CMK (cell line): ENCODE measurements around the gene ATG16L1.

ENCODE experiments used
- DNase-seq: peaks from one replicate; pipeline ENCODE4 v3.0.0-alpha.2; 2010; ENCODE audit warnings: low read depth

Gene ATG16L1

DNA sequence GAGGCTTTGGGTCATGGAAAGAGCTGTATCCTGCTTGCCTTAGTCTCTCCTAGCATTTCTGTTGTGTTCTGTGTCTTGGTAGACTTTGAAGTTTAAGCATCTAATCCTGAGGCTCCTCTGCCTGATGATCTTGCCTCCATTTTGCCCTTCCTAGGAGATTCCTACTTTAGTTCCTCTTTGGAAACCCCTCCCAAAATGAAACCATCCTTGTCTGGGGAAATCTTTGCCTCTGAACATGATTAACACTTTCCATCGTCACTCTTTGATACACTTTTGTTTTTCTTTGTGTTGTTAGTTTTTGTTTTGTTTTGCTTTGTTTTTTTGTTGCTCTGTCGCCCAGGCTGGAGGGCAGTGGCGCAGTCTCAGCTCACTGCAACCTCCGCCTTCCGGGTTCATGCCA, 9.2 kb downstream of the ATG16L1 start:
- no peak for DNase-seq

DNA sequence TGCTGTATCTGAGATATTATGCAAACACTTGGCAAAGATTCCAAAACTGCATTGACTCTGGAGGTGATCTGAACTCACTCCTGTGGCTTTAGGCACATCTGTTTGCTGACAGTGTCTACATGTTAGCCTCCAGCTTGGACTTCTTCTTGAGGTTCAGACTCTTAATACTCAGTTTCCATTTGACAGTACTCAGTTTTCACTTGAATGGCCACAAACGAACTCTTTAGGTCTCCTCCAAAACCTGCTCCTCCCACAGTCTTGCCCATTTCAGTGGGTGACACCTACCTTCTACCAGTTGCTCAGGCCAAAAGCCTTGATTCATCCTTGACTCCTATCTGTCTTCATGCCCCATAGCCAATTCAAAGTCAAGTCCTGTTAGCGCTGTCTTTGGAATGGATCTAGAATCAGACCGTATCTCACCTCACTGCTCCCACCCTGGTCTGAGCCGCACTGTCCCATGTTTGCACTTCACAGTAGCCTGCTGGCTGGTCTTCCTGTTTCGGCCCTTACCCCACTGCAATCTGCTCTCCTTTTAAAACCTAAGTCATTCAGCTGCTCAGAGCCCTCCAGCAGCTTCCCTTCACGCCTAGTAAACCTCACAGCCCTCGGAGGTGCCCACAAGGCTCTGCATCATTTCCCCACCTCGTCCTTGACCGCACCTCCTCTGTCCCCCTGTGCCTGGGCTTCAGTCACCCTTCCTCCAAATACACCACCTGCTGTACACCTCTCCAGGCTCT, 10.5 kb downstream of the ATG16L1 start:
- DNase-seq = no peak

DNA sequence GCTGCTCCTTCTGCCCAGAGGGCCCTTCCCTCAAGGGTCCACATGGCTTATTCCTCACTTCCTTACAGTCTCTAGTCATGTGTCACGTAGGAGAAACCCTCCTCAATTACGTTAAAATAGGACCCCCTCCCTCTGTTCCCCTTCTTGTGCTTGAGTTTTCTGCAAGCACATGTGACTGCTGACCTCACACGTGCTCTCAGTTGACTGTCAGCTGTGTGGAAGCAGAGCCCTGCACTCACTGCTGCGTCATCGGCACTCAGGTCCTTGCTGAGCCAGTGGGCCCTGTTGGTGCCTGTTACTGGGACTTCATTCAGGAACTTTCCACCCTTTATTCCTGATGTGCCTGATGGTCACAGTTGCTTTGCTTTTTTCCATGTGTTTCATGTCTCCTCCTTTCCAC, 11.1 kb downstream of the ATG16L1 start:
- no peak for DNase-seq

DNA sequence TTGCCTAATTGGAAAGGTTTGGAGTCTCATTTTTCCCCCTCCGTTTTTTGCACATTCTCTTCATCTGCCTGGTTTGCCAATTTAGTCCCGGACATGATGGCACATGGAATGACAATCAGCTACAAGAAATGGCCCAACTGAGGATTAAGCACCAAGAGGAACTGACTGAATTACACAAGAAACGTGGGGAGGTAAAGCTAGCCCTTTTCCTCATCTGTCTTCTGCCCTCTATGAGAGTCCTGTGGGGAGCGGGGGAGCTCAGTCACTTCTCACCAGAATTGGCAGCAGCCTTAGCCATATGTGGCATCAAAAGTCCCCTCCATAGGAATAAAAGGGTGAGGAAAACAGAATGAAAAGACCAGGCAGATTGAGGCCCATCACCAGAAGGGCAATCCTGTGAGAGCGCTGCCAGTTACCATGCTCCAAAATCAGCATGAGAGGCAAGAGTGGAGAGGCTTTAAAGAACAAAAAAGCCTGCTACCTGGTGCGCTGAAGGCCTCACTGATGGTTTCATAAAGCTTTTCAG, 11.6 kb downstream of the ATG16L1 start:
- DNase-seq = no peak

DNA sequence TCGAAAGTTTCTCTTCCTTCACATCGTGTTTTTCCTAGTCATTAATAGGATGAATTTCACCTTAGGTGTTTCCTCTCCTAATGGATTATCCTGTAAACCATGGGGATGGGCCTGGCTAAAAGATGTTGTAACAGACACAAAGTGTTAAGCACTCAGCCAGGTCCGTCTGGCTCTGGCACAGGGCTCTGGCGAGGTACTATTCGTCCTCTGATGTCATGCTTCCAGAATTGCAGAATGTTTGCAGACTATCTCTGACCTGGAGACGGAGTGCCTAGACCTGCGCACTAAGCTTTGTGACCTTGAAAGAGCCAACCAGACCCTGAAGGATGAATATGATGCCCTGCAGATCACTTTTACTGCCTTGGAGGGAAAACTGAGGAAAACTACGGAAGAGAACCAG, 13.2 kb downstream of the ATG16L1 start:
- no peak for DNase-seq

DNA sequence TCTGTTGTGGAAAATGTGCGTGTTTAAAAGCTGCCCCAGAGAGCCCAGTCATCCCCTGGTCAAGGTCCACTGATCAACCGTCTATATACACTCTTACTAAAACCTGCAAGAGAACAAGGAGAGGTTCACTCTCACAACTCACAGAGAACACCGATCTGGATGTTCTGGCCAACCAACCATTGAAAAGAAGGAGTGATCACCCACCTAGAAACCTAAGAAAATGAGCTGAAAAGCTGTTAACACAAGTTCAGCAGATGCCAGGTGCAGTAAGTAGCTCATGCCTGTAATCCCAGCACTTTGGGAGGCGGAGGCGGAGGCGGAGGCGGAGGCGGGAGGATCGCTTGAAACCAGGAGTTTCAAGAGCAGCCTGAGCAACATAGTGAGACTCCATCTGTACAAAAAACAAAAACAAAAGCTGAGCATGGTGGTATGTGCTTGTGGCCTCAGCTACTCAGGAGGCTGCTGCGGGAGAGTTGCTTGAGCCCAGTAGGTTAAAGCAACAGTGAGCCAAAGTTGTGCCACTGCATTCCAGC, 14.5 kb downstream of the ATG16L1 start:
- DNase-seq = no peak

DNA sequence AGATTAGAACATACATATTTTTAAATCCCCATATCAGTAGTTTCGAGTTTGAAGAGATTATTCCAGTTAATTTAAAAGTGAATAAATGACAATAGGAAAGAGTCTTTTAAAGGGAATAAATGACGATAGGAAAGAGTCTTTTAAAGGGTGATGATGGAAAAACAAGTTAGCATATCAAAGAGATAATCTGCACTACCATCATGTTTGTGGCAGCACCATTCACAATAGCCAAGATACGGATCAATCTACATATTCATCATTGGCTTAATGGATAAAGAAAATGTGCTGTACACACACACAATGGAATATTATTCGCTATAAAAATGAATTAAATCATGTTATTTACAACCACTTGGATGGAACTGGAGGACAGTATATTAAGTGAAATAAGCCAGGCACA, 15.0 kb downstream of the ATG16L1 start:
- DNase-seq = no peak

DNA sequence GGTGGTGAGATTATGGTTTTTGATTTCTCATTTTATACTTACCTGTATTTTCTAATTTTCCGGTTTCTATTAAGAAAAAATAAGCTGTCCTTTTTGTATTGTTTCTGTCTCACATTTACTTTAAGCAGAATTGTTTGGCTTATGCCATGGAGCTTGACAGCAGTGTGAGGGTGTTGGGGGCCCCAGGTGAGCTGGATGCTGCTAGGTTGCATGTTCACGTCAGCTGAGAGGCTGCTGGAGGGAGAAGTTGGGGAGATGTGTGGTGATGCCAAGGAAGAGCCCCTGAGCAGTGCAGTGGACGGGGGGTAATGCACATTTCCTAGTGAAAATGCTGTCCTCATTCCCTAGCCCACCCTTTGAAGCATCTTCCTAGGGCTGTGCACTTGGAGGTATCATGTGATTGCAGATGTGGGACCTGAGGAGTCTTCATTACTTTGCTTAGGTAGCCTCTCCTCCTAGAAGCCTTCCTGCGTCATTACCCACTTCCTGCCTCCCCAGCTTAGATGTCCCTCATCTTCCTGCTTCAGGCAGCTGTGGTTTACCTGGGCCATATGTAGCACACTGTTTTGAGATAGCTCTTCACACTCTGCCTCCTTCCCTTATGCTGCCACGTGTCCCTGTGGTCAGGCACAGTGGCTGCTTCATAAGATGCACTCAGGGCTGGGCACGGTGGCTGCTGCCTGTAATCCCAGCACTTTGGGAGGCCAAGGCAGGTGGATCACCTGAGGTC, 16.2 kb downstream of the ATG16L1 start:
- DNase-seq = no peak

DNA sequence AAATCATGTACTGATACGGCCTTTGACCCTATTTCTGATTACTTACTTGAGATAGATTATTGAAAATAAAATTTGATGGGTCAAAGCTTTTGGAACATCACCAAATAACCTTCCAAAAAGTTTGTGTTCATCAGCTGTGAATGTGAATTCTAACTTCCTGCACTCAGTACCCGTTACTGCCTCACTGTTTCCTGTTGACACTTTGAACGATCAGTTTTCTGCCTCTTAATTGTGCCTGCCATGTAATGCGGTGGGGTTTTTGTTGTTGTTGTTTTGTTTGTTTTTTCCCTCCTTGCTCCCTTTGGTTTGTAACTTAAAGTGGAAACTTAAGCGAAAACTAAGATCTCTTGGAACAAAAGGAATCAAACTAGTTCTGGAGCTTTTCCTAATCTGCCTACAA, 18.9 kb downstream of the ATG16L1 start:
- no peak for DNase-seq

DNA sequence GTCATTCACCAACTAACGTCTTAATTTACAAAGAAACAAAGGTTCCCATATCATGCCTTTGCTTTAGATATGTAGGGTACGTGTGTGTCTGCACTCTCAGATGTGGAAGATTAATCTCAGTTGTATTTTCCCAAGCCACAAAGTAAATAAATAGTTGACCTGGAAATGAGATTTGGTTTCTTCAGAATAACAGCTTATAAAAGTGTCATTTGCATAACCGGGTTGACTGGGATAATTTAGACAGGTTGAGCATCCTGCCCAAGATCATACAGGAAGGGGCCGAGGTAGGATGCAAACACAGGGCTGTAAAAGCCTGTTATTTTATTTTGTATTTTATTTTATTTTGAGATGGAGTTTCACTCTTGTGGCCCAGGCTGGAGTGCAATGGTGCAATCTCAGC, 19.5 kb downstream of the ATG16L1 start:
- no peak for DNase-seq

DNA sequence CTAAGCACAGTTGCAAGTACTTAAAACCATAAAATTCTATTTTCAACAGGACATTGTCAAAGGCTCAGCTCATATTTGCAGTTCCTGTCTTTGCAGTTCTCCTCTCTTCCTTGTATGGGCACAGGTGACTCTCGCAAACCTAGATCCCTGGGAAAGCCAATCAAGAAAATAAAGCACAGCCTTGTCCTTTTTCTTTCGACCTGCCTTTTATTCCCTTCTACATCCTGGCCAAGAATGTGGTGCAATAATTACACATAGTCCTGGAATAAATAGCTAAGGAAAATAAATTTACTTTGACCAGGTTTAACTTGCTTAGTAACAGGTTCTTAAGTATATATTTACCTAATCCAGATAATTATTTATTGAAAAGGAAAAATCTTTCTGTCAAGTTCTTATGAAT, 20.2 kb downstream of the ATG16L1 start:
- no peak for DNase-seq

DNA sequence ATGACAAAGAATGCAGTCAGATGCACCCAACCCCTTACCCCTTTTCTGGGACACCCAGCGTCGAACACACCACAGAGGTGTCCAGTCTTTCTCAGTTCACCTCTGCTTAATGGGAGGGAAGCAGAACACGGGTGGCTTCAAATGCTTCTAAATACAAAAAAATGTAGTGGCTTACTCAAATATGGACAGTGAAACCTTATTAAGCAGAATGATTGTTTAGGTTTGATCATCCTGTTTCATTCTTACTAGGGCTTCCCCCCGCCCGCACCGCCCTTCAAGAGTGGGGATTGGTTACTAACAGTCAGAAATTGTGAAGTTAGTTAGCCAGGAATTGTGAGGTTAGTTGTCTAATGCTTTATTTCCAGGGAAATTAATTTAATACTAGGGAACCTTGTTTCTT, 21.6 kb downstream of the ATG16L1 start:
- no peak for DNase-seq

DNA sequence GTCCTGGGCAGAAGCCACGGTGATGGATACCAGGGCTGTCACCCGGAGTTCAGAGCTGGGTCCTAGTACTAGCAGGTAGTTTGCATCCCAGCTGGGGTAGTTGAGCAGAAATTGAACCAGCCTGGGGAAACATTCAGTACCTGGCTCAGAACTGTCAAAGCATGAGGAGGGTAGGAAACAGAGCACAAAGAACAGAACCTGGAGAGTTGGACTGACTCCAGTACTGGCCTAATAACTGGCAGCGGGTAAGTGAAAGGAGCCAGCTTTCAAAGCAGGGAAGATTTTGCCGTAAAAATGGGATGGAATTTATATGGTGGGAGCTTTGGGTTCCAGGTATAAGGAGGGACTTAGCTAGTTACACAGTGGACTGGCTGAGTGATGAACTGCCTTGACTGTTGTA, 23.8 kb downstream of the ATG16L1 start:
- DNase-seq = no peak

DNA sequence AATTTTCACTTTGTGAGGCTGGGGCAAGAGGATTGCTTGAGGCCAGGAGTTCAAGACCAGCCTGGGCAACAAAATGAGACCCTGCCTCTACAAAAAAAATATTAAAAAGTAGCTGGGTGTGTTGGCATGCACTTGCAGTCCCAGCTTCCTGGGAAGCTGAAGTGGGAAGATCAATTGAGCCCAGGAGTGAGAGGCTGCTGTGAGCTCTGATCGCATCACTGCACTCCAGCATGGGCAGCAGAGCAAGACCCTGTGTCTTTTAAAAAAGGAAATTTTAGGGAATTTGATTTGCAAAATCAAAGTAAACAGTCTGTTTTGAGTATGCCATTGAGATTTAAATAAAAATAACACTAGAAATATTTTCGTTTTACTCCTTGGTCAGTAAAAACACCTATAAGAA, 27.4 kb downstream of the ATG16L1 start:
- DNase-seq = no peak

DNA sequence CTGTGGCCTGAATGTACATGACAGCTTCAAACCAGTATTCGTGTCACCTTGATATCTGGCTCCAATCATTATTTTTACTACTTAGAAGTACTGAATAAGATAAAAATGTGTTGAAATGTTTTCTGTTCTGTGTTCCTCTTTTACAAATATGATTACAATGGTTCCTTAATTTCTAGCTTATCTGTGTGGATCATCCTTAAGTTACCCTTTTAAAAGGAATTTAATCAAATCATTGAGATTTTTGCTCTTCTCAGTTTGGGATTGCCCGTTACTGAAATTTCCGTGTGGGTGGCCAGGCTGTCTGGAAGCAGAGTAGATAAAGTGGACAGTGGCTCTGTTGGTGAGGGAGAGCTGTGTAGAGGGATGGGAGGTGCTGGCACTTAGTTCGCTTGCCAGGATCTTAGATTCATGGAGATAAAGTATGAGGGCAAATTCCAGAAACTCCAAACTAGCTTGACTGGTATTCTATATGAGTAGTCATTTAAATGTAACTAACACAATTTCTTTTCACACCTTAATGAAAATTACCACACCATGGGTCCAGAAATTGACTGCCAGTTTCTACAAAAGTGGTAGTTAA, 28.7 kb downstream of the ATG16L1 start:
- DNase-seq = no peak

DNA sequence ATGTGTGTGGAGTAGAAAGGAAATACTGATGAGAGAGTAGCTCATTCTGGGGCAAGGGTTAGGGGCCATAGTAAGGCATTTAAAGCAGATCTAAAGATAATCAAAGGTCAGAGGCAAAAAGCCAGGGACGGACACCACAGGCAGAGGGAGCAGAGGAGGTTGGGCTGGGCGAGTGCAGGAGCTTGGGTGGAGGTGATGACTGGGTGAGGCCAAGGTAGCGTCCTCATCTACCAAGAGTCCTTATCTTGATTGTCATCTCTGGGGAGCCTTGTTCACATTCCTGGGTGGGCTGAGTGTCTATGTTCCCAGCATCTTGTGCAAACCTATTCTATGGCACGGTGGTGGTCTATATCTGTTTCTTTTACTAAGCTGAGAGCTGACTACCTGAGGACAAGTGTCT, 30.1 kb downstream of the ATG16L1 start:
- no peak for DNase-seq

DNA sequence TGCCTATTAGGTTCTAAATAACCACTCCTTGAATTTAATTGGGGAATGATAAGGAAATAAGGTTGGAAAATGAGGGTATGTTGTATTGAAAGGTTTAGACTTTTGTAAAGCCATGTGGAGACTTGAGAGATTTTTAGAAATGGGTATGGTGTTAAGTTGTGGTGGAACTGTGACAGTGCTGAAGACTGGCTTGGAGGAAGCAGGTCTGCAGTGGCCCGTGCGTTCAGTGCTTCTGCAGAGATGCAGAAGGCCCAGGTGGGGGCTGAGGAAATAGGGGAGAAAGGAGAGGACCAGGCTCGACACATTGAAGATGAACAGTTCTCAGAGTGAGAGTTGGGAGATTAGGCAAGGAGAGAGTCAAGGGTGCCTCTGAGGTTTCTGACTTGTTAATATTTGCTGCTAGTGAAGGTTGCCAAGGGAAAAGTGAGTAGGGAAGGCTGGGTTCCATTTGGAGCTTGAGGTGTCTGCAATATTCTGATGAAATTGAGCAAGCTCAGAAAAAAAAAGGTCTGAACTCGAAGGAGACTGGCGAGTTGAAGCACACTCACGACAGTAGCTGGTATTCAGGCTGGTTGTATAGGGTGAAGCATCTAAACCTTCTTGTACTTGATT, 30.6 kb downstream of the ATG16L1 start:
- no peak for DNase-seq

DNA sequence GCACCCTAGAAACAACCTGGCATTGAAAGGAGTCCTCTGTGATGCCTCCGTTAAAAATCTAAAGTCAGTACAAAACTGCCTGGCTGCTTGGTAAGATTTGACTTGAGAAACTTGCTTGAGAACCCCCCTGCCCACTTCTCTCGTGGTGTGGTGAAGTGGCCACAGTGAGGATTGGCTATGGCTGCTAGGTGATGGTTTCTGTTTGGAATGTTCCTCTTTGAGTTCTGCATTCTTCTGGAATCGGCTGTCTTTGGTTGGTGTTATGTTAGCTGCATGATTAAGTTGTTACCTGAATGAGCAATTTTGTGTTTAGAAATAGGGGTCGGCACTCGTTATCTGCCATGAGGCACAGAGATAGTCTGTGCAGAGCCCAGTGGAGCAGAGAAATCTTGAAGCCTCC, 34.4 kb downstream of the ATG16L1 start:
- no peak for DNase-seq

DNA sequence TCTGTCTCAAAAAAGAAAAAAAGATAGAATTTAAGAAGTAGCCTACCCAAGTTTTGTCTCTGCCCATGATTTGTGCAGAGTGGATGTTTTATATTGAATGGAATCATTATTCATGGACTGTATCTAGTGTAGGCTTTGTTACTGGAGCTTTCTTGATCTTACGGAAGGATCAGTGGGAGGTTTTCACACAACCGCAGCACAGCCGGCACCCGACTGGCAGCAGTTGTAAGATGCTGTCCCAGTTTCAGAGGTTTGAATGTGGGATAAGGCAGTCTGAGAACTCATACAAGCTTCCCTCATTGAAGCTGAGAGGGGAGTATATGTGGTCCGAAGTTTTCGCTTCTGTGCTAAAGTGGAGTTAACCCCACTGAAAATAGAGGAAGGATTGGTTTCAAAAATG, 36.4 kb downstream of the ATG16L1 start:
- no peak for DNase-seq

DNA sequence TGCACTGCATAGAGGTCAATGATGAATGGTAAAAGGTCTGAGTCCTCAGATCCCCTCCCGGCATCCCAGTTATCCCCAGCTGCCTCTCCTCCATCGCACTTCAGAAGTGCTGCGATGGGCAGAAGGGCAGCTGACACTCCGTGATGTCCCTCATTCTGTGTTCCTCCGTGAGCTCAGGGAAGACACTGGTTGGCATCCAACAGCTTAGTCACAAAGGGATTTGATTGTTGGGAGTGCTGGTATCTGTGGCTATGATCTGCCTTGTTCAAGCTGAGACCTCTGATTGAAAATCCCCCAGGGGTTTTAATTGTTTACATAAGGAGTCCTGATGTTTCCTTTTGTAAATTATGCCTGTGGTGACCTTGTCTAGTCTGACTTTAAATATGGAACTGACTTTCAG, 37.2 kb downstream of the ATG16L1 start:
- DNase-seq = no peak

DNA sequence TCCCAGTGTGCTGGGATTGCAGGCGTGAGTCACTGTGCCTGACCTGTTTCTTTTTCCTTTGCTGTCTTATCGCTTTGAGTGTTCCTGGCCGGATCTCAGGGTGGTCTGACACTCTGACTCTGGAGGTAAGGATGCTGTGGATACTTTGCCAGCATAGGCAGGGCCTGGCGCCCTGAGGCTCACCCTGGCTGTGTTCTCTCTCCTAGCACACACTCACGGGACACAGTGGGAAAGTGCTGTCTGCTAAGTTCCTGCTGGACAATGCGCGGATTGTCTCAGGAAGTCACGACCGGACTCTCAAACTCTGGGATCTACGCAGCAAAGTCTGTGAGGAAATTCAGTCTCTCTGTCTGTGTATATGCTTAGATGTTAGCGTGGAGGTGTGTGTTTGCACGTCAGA, 38.2 kb downstream of the ATG16L1 start:
- DNase-seq = no peak

DNA sequence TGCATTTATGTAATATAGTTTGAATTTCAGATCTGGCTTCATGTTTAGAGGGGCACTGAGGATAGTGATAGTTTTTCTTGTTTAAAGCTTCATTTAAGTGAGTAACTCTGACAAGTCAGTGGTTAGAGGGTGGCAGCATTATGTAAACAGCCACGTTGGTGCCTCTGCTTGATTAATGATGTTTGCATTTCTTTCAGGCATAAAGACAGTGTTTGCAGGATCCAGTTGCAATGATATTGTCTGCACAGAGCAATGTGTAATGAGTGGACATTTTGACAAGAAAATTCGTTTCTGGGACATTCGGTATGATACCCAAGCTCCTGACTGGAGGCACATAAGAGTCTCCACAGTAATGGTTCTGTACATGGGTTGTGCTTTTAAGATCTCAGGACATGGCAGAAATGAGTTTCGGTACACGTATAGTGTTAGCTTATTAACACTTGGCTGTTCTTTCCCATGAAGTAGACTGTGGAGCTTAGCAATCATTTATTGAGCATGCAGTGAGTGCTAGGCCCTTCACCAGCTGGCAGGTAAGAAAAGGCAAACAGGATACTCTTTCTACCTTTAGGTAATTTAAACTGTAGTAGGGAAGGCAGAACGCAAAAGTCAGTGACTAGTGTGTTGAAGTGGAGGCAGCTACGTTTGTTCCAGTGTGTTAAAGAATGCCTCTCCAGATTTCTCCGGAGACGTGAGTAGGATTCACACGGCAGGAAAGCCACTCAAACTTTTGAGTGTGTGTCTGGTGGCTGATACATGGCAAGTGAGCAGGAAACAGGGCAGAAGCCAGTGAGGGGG, 38.8 kb downstream of the ATG16L1 start:
- no peak for DNase-seq
